CD4-positive, alpha-beta T cell treated with Interleukin-12 subunit alpha and Interleukin-12 subunit beta, for 1 hour (primary cell): ENCODE results near the gene BCL2L1.
A peak's percentile ranks its signal among the peaks of the same experiment; 100 is the strongest.
"Not testable (repeated sequence)": the region's sequence is repeated elsewhere in the genome, so short reads cannot be mapped to it uniquely, and the experiment has no call there.

ENCODE experiments used
- DNase-seq: peaks from one replicate; pipeline ENCODE4 v3.0.0-alpha.2; 2020

Gene BCL2L1

GRCh38 chr20:31673943-31674463 is 48.7 kb downstream of the BCL2L1 start:
- peak; percentile 42 for DNase-seq

DNA sequence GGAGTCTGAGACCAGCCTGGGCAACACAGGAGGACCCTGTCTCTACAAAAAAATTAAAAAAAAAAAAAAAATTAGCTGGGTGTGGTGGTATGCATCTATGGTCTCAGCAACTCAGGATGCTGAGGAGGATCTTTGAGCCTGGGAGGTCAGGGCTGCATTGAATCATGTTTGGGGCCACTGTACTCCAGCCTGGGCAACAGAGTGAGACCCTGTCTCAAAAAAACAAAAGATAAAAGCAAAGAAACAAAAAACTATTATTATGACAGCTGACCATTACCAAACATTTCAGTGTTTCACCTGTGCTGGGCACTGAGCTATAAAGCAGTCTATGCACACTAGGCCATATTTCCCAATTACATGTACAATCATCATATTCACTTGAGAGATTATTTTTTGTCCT is 49.2 kb downstream of the BCL2L1 start:
- no peak for DNase-seq

- DNase-seq, result no peak
These were observed 51.3 kb downstream of the BCL2L1 start for GRCh38 chr20:31671324-31671723.

- DNase-seq, result no peak
These were observed 52.1 kb downstream of the BCL2L1 start for GRCh38 chr20:31670371-31671228.

- DNase-seq, result no peak
These were observed 52.8 kb downstream of the BCL2L1 start for GRCh38 chr20:31669876-31670275.

GRCh38 chr20:31668944-31669343 is 53.7 kb downstream of the BCL2L1 start:
- DNase-seq, result not testable (repeated sequence)

DNA sequence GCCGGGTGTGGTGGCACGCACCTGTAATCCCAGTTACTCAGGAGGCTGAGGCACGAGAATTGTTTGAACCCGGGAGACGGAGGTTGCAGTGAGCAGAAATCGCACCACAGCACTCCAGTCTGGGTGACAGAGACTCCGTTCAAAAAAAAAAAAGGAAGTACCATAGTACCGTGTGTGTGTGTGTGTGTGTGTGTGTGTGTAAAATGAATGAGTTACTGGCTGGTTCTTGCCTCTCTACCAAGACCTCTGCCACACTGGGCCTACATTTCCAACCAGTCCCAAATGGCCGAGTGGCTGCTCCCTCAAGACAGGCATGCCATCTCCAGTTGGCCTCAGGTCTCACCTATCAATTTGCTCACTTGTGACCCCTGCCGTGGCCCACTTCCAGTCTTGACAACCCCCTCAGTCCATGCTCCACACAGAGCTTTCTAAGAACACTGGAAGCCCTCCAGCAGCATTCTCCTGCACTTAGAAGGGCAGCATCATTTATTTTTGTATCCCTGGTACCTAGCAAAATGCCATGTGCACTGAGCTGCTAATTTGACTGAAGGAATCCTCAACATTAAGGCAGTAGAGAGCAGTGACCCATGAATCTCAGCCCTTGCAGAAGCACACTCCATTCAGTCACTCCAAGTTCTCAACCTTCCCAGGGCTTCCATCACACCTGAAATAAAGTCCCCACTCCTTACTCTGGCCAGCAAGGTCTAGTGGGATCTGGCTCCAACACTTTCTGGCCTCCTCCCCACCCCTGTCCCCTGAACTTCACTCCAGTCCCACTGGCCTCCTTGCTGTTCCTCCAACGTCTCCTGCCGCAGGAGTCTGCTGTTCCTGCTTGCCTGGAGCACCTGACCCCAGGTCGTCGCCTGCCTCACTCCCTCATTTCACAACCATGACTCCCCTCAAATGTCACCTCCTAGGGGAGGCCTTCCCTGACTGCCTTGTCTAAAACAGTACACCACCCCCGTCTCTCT is 55.1 kb downstream of the BCL2L1 start:
- peak; percentile 35 for DNase-seq

DNA sequence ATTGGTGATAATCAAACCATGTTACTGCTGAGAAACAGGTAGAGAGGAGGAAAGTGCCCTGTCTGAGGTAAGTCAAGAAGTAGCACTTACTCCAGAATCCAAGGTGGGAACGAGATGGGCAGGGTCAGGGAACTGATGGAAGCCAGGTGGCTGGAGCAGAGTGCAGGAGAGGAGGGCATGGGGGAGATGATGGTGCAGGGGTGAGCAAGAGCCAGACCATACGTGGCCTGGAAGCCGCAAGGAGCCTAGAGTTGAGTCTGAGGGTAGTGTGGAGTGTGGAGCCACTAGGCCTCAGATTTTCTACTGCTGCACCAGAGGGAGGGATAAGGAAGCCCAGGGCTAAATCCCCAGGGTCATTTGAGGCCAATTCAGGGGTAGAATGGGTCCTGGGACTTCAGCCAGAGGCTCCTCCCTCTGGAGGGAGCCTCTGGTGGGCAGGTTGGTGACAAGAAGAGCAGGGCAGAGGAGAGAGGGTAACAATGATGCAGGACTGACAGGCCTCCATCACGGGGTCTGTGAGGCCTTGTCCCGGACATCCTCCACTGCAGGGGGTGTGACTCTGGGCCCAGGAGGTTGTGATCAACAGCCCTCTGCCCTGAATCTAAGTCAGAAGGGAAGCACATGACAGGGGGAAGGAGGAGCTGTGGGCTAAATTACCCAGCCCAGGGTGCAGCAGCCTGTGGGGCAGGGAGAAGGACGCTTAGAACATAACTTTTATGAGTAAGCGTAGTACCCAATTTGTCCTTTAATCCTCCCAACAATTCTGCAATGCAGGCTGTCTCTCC is 56.2 kb downstream of the BCL2L1 start:
- DNase-seq, result peak; percentile 50

DNA sequence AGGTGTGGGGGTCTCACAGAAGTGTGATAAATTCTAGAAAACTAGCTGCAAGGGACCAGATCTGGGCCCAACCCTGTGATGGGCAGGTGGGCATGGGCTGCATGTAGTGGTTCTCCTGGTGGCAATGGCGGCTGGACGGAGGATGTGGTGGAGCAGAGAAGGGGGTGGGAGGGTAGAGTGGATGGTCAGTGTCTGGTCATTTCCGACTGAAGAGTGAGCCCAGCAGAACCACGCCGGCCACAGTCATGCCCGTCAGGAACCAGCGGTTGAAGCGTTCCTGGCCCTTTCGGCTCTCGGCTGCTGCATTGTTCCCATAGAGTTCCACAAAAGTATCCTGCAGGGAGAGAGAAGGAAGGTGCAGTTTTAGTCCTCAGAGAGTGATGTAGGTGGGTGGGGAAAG is 56.9 kb downstream of the BCL2L1 start:
- DNase-seq, result no peak

DNA sequence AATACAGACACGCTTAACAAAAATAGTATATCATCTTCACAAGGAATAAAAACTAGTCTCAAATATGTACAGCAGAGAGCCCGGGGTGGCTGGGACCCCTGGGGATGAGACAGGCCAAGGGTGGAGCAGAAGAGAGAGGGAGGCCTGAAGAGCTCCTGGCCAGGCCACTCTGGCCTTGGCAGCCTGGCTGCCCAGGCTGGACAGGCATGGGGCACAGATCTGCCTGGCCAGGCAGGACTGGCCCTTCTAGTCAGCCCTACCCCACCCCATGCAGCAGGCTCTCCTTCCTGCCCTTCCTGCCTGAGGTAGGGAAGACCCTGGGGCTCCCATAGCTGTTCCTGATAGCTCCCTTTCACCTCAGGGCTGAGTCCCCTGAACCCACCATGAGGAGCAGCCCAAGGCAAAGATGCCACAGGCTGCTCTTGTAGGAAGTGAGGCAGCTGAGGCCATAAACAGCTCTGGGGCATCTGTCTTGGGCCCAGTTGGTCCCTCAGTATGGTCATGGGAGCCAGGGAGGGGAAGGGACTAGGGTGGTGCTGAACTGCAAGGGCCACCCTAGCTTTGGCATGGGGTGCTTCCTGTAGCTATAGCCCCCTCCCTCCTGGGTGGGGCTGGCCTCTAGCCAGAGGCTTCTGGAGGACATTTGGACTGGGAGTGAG is 57.8 kb downstream of the BCL2L1 start:
- DNase-seq, result no peak

DNA sequence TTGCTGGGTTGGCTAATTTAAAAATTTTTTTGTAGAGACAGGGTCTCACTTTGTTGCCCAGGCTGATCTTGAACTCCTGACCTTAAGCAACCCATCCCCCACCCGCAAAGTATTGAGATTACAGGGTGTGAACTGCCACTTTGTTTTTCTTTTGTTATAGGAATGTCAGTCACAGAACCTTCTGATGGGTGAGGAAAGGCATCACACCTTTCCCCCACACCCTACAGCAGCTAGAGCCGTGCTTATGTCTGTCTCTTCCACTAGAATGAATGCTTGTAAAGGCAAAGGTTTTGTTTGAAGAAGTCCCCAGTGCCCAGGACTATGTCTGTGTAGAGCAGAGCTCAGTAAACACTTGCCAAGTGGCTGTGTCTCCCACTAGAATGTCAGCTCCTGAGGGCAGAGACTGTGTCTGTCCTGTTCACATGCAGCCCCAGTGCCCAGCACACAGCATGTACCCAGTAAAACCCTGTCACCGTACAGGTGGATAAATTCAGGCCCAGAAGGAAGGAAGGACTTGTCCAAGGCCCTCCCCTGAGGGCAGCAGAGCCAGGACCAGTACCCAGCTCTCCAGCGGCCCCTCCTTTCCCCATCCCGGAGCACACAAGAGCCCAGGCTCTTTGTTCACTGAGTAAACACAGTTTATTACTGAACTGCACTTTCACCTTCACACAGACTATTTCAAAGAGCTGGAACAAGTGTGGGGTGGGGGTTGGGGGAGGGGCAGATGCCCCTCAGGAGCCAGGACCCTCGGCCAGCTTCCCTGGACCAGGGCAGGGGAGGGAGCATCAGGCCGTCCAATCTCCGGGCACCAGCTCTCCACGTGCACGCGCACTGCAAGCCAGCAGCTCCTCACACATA is 58.6 kb downstream of the BCL2L1 start:
- DNase-seq, result no peak

GRCh38 chr20:31663524-31663837 is 59.2 kb downstream of the BCL2L1 start:
- DNase-seq, result no peak

DNA sequence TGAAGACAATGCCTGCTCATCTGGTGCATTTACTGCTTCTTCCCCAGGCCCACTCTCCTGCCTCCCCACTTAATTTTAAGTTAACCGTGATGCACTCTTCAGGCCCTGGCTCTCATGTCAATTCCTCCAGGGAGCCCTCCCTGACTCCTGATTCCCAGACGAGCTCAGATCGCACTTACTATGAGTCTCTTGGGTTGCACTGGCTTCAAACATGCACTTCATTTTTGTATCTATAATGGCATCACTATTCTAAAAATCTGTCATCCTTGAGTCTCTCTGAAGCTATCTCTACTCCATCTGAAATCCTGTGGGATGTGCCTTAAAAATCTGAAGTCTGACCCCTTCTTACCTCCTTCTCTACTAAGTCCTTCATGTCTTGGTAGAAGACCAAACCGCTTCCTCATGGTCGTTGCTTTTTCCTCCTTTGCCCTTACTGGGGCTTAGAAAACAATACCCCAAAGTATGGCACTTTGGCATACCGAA is 60.3 kb downstream of the BCL2L1 start:
- no peak for DNase-seq

DNA sequence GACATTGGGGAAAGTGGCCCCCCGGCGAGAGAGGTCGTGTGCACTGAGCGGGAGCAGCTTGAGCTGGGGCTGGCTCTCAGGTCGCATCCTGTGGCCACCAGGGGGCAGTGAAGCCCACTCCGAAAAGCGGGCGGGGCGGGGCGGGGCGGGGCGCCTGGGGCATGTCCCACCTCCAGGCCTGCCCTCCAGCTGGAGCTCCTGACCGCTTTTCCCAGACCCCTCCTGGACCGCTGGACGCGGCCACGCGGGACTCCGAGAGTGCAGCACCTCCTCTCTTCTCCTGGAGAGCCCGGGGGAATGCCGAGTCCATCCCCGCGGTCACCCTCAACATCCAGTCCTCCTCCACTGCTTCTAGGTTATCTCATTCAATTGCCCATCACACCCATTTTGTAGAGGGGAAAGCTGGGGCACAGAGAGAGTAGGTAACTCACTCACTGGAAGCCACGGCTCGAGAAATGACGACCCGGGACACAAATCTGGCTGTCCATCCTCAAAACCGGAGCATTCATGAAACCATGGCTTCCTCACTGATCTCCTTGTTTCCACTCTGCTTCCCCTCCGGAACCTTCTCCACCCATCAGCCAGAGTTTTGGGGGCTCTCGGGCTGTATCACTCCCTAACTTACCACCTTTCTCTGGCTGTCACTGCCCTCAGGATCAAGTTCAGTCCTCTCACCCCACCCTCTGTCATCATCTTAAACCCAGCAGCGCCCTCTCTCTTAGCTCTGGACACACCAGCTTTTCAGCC is 60.9 kb downstream of the BCL2L1 start:
- DNase-seq, result peak; percentile 81

DNA sequence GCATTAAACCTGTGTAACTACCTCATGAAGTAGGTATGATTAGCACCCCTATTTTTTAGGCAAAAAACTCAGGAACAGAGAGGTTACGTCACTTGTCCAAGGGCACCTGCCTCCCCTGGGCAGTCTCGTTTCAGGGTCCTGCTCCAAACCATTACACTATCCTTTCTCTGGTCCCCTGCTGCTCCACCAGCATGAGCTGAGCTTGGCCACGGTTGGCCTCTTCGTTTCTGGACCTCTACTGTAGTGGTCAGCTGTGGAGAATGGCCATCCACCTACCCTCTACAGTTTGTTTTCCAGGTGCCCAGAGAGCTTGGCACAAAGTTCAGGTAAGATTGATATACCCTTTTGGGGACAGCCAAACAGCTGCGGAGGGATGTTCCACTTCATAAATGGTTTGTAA is 68.1 kb downstream of the BCL2L1 start:
- DNase-seq, result no peak

- DNase-seq, result no peak
These were observed 69.1 kb downstream of the BCL2L1 start for GRCh38 chr20:31653561-31653960.

DNA sequence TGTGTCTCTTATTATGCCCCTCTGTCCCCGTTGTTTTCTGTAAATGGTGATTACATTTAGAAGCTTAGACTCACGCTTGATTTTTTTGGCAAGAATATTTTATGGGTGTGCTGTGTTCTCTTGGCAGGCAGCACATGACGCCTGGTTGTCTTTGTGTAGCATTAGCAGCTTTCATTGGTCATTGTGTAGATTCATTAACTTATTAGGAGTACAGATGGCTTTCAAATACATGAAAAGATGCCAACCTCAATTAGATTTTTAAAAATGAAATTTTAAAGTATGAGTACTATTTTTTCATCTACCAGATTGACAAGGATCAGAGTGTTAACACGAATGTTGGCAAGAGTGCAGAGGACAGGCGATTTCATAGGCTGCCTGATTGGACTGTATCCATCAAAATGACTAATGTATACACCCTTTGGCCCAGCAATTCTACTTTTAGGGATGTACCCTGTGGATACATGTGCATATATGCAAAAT is 69.7 kb downstream of the BCL2L1 start:
- no peak for DNase-seq

DNA sequence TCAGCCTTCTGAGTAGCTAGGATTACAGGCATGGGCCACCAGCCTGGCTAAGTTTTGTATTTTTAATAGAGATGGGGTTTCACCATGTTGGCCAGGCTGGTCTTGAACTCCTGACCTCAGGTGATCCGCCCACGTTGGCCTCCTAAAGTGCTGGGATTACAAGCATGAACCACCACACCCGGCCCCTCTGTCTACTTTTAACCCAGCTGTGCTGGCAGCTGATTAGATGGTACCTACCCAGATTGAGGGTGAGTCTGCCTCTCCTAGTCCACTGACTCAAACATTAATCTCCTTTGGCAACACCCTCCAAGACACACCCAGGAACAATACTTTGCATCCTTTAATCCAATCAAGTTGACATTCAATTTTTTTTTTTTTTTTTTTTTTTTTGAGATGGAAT is 74.6 kb downstream of the BCL2L1 start:
- DNase-seq, result not testable (repeated sequence)

DNA sequence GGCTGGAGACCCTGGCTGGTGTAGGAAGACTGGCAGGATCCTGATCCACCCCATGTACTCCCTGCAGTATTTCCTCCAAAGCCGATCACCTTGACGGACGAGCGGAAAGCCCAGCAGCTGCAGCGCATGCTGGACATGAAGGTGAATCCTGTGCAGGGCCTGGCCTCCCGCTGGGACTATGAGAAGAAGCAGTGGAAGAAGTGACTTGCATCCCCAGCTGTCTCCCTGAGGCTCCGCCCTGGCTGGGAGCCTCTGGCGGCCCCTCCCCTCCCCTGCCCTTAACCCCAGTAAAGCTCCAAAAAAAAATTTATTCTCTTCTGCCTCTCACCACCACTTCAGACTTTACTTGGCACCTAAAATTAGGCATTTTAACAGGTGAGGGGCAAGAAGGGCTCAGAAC is 78.0 kb downstream of the BCL2L1 start:
- DNase-seq, result no peak

GRCh38 chr20:31643522-31643921 is 79.1 kb downstream of the BCL2L1 start:
- DNase-seq, result no peak
